HUDEP-2 (cell line): Measurements from ENCODE around the gene PTPRR.
A peak's percentile ranks its signal among the peaks of the same experiment; 100 is the strongest.

ENCODE experiments used
- DNase-seq, 76 experiments: peaks; one replicate each; lab custom pipeline; 2025; ENCODE audit not compliant: unreplicated experiment in 76 of 76; lab: John Stamatoyannopoulos, UW

PTPRR gene

GRCh38 chr12:70711831-70712230 is 208.7 kb downstream of the PTPRR start:
- DNase-seq, result no peak

DNA sequence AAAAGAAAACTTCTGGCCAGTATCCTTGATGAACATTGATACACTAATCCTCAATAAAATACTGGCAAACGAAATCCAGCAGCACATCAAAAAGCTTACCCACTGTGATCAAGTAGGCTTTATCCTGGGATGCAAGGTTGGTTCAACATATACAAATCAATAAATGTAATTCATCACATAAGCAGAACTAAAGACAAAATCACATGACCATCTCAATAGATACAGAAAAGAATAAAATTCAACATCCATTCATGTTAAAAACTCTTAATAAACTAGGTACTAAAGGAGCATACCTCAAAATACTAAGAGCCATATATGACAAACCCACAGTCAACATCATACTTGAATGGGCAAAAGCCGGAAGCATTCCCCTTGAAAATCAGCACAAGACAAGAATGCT is 211.5 kb downstream of the PTPRR start:
- no peak for DNase-seq

GRCh38 chr12:70706611-70707010 is 213.9 kb downstream of the PTPRR start:
- DNase-seq, result no peak

- DNase-seq, result no peak
Measured at GRCh38 chr12:70698345-70698744, 222.2 kb downstream of the PTPRR start.

DNA sequence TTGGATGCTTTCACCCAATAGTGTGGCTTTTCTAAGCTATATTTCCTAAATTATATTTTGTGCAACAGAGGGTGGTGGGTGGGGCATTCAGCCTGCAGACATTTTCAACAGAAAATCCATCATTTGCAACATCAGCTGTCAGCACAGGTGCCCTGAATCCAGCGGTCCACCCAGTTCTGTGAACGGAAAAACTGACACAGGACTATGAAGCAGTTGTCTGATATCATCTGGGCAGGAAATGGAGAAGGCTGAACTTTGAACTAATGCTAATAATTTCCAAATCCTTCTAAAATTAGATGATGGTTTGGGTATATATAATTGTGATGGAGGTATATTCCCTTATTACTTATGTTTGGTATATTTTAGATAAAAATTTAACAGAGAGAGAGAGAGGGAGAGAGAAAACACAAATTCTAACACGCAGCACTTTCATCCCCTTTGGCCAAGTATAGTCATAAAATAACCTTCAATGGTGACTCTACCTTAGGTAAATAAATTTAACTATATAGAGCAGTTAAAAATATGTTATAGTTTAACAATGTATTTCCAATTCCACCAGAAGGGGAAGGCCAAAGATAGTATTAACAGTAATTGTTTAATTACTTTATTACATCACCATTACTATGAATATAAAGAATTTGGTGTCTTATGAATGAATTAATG is 225.0 kb downstream of the PTPRR start:
- peak in 2 of 76 experiments; percentile 6 to 18 for DNase-seq

- peak in 4 of 76 experiments; percentile 1 to 30 (median 4) for DNase-seq
Measured at GRCh38 chr12:70692681-70693288, 227.8 kb downstream of the PTPRR start.

DNA sequence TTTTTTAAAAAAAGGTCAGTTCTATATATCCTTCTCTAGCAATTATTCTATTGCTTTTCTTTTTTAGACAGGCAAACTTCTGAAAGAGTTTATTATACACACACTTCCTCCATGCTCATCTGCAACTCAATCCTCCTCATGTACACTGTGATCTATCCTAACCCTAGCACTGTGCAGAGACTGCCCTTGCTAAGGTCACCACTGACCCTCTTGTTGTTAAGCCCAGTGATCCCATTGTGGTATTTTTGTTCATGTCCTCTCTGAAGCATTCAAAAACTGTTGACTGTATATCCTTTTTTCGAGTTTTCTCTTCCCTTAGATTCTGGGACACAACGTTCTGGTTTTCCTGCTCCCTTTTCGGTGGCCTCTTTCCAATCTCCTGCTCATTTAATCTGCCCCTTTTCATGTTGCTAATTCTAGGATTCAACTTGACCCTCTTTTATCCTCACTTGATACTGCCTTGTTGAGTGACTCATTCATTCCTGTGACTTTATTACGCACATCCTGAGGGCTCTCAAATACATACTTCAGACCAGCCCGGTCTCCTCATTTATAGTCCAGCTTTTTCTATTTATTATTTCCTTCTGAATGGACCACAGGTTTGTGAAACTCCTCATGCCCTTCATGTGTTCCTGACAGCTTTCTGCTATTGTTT is 229.4 kb downstream of the PTPRR start:
- no peak for DNase-seq

DNA sequence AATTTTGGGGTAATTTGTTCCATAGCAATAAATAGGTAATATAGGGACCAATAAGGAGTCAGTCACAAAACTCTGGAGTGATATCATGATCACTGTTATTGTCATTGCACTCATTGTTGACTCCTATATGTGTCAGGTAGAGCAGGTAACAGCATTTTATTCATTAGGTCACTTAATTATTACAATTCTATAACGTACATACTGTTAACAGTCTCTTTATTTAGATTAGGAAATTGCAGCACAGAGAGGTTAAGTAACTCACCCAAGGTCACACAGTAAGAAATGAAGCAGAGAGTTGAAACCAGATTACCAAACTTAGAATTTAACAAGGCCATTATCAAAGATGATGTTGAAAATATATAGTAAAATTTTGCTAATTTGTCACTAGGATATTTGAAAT is 233.6 kb downstream of the PTPRR start:
- no peak for DNase-seq

GRCh38 chr12:70686299-70686698 is 234.2 kb downstream of the PTPRR start:
- no peak for DNase-seq

DNA sequence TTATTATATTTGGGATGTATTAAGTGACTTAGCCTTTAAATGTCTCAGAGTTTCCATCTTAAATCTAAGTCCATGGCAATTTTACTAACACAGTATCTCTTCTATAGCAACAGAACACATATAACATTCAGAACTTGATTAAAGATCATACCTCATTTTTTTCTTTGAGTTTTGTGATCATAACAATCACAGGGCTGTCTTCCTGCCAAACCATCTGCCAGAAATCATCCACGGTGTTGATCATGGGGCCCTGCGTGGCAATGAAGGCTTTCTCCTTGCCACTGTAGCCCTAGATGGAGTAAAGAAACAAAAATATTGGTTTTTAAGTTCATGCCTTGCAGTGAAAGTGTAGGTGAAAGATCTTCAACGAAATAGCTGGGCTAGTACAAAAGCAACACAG is 236.6 kb downstream of the PTPRR start:
- no peak for DNase-seq

- no peak for DNase-seq
Measured at GRCh38 chr12:70671698-70672097, 248.8 kb downstream of the PTPRR start.

DNA sequence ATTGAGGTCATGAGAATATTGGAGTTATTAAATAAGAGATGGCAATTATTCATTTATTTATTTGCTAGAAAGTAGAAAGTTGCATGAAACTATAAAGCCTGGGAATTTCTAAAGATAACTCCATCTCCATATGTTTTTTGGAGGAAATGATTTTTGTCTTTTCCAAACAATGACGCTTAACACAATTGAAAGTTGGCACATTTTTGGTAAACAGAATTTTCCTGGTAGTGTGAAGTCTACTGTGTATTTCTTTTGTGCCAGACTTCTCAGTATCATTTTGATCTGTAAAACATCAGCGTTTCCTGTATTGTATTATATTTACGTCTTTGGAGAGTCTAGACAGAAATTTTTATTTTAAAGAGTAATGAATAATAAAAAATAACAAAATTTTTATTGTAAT is 249.6 kb downstream of the PTPRR start:
- DNase-seq, result no peak

GRCh38 chr12:70667253-70667652 is 253.3 kb downstream of the PTPRR start:
- no peak for DNase-seq

DNA sequence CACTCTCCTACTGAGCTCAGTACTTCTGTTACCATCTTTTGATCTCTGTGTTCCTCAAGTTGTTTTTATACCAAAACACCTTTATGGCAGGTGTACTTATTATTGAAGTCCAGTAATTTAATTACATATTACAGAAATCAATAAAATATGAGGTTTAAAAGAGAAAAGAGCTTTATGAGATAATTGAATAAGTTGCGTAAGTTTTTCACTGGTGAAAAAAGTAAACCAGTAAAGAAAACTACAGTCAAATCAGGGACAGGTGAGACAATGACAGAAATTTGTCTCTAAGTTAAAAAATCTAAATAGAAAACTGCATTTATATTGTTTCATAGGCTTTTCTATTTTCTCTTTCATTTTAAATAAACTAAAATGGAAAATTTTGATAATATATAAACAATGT is 254.2 kb downstream of the PTPRR start:
- DNase-seq, result no peak

DNA sequence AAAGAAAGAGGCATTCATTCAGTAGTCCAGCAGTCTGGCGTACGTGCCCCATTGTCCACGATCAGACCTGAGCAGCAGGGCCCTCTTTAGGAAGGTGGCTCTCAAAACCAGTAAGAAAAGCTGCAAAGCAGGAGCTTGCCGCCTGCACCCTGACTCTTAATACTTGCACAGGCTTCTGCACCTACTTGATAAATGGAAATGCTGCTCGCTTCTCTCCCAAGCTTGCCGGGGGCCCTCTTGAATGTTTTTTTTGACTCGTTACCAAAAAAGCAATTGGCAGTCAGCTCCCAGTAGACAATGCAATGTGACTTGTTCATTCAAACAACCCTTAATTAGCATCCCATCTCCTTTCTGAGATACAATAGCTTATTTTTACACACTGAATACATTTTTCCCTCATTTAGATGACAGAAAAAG is 256.1 kb downstream of the PTPRR start:
- no peak for DNase-seq

- no peak for DNase-seq
Measured at GRCh38 chr12:70663838-70664237, 256.7 kb downstream of the PTPRR start.

DNA sequence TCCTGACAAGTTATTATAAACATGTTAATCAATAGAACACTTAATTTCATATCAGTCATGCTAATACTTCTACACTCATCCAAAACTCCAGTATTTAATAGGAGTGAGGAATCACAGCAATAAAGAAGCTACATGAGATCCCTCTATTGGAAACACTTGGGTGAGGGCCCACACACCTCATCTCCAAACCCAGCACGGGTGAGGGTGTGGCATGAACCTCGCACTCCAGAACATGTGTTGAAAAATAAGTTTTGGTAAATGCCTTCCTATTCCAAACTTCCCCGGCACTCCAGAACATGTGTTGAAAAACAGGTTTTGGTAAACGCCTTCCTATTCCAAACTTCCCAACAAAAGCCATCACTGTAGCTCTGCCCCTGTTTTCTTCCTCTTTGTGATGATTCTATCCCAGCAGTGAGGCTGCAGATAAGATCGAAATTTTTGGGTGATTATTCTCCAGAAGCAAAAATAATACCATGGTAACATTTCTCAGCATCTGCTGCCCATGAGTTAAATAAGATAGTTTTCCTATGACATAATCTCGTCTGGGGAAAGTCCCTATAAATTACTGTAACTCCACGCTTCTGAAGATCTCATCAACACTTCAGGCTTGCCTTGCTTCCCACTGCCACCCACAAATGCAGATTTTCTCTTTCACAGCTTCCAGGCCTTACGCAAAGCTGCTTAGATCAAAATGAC is 258.9 kb downstream of the PTPRR start:
- DNase-seq, result no peak

- peak in 69 of 76 experiments; percentile 6 to 90 (median 56) for DNase-seq
Measured at GRCh38 chr12:70660620-70661219, 259.8 kb downstream of the PTPRR start.

DNA sequence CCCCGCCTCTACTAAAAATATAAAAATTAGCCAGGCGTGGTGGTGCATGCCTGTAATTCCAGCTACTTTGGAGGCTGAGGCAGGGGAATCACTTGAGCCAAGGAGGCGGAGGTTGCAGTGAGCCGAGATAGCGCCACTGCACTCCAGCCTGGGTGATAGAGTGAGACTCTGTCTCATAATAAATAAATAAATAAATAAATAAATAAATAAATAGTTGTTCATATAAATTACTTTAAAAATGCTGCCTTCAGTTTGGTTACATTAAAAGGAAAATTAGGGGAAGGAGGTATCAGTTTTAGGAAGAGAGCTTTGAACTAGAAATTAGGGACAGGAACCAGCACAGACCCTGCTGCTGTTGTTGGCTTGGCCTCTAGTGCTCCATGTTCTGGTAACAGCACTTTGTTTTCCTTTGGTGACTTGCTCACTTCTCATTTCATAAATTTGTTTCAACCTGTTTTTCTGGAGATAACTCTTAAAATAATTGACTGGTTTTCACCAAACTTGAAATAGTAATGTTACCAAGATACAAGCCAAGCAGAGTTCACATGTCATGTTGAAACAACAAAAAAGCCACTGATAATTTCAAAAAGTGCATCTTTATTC is 260.4 kb downstream of the PTPRR start:
- no peak for DNase-seq

GRCh38 chr12:70659077-70659606 is 261.4 kb downstream of the PTPRR start:
- peak in 1 of 76 experiments; percentile 17 for DNase-seq
